Activated CD8-positive, alpha-beta T cell treated with anti-CD3 and anti-CD28 coated beads, Interleukin-2, amount 10 ng/mL, durations not matched to agents 7 days and 5 days (primary cell): ENCODE results near the gene GTPBP4. TPM values are rescaled to one million over a fixed set of nuclear protein-coding genes. Genes with fewer than 3 reads are reported as not detected.
"Not testable (repeated sequence)": the region's sequence is repeated elsewhere in the genome, so short reads cannot be mapped to it uniquely, and the experiment has no call there.

Source experiments
- ATAC-seq: fragments of 150-1000 bp; cut with Tn5 transposase; one replicate; pipeline ENCODE4 v1.10.0; 2021; ENCODE audit warnings: moderate library complexity
- CTCF ChIA-PET: fragments of 350-600 bp; sonication (Branson Sonifier 250); formaldehyde crosslinking; loops from one replicate; lab custom pipeline; 2021; ENCODE audit warnings: antibody characterized with exemption; lab: Charles Lee
- POLR2A ChIA-PET: fragments of 350-600 bp; sonication (Branson Sonifier 250); formaldehyde crosslinking; loops from one replicate; lab custom pipeline; 2021; ENCODE audit warnings: antibody characterized with exemption; lab: Charles Lee
- DNase-seq: peaks from one replicate; pipeline ENCODE4 v3.0.0-alpha.2; 2020
- H3K27ac Mint-ChIP-seq: one replicate; pipeline ENCODE4 v1.8.0; 2021; ENCODE audit warnings: mild to moderate bottlenecking, mixed read lengths
- H3K27me3 Mint-ChIP-seq: one replicate; pipeline ENCODE4 v1.8.0; 2021; ENCODE audit warnings: low read depth, mixed read lengths
- H3K36me3 Mint-ChIP-seq: one replicate; pipeline ENCODE4 v1.8.0; 2021; ENCODE audit warnings: low read depth, mixed read lengths
- H3K4me1 Mint-ChIP-seq: one replicate; pipeline ENCODE4 v1.8.0; 2021; ENCODE audit warnings: low read depth, mixed read lengths
- H3K4me3 Mint-ChIP-seq: one replicate; pipeline ENCODE4 v1.8.0; 2021; ENCODE audit warnings: mild to moderate bottlenecking, mixed read lengths
- H3K9me3 Mint-ChIP-seq: one replicate; pipeline ENCODE4 v1.8.0; 2022; ENCODE audit warnings: mixed read lengths; ENCODE audit not compliant: insufficient read depth
- total RNA-seq, 2 experiments: library from RNA; stranded (reverse); gene quantifications; one replicate each; pipeline ENCODE4 v1.2.3, GENCODE V29; 2021

The GTPBP4 gene
- total RNA-seq, 2 experiments from 2014 or later = 66.0 to 67.1 TPM

GRCh38 chr10:995559-995926, 7.3 kb downstream of the GTPBP4 start:
- Mint-ChIP-seq H3K36me3 (peaks cover 77% of the 10 kb centered on the region), H3K4me3 (no peak overlapping the region)
- no peak for DNase-seq

GRCh38 chr10:996031-996430, 7.8 kb downstream of the GTPBP4 start:
- Mint-ChIP-seq H3K27ac (no peak overlapping the region), H3K27me3 (no peaks in the 10 kb centered on the region), H3K4me1 (peaks cover 6% of the 10 kb centered on the region), H3K36me3 (peaks cover 77% of the 10 kb centered on the region), H3K9me3 (no peaks in the 10 kb centered on the region), H3K4me3 (no peak overlapping the region)
- ChIA-PET POLR2A (no interaction called here), CTCF (no interaction called here)
- ATAC-seq = no peak
- DNase-seq = no peak

More at GRCh38 chr10:995559-995926, 7.3 kb downstream of the GTPBP4 start:
- no peak overlapping the region for H3K27ac Mint-ChIP-seq
- ChIA-PET POLR2A (no interaction called here), CTCF (no interaction called here)
- H3K9me3 Mint-ChIP-seq = no peaks in the 10 kb centered on the region
- peak; percentile 6 for ATAC-seq
- peaks cover 10% of the 10 kb centered on the region for H3K4me1 Mint-ChIP-seq
- H3K27me3 Mint-ChIP-seq = no peaks in the 10 kb centered on the region

GRCh38 chr10:997266-998022, 9.2 kb downstream of the GTPBP4 start:
- H3K36me3 Mint-ChIP-seq = peaks cover 84% of the 10 kb centered on the region

GRCh38 chr10:1002425-1003006, 14.3 kb downstream of the GTPBP4 start:
- H3K36me3 Mint-ChIP-seq = peaks cover 80% of the 10 kb centered on the region
- H3K27me3 Mint-ChIP-seq = no peaks in the 10 kb centered on the region
- no peak for ATAC-seq
- no peak overlapping the region for H3K27ac Mint-ChIP-seq
- H3K4me3 Mint-ChIP-seq = no peak overlapping the region
- H3K9me3 Mint-ChIP-seq = peaks cover 5% of the 10 kb centered on the region
- peaks cover 4% of the 10 kb centered on the region for H3K4me1 Mint-ChIP-seq
- no peak for DNase-seq
- POLR2A ChIA-PET = no interaction called here
- CTCF ChIA-PET = no interaction called here

More at GRCh38 chr10:997266-998022, 9.2 kb downstream of the GTPBP4 start:
- DNase-seq = no peak
- no peak for ATAC-seq
- H3K9me3 Mint-ChIP-seq = peaks cover 3% of the 10 kb centered on the region
- no peak overlapping the region for H3K4me3 Mint-ChIP-seq
- POLR2A ChIA-PET = no interaction called here
- H3K27ac Mint-ChIP-seq = no peak overlapping the region
- CTCF ChIA-PET = no interaction called here
- peaks cover 4% of the 10 kb centered on the region for H3K4me1 Mint-ChIP-seq
- no peaks in the 10 kb centered on the region for H3K27me3 Mint-ChIP-seq

GRCh38 chr10:1003884-1004670, 15.8 kb downstream of the GTPBP4 start:
- ATAC-seq (no peak), DNase-seq (no peak)
- Mint-ChIP-seq H3K4me3 (no peak overlapping the region), H3K9me3 (peaks cover 5% of the 10 kb centered on the region), H3K36me3 (peaks cover 80% of the 10 kb centered on the region), H3K4me1 (peaks cover 4% of the 10 kb centered on the region), H3K27ac (peak overlapping the region; percentile 6), H3K27me3 (no peaks in the 10 kb centered on the region)
- CTCF ChIA-PET = no interaction called here
- POLR2A ChIA-PET = interaction anchor here (0.7 kb wide), 1 partner anchor 73 kb away, joined by 3 read pairs; the partner anchor contains the start of gene LARP4B

- H3K27me3 Mint-ChIP-seq = no peaks in the 10 kb centered on the region
- CTCF ChIA-PET = no interaction called here
- H3K4me1 Mint-ChIP-seq = peaks cover under 1% of the 10 kb centered on the region
- H3K27ac Mint-ChIP-seq = no peak overlapping the region
- H3K9me3 Mint-ChIP-seq = peaks cover 5% of the 10 kb centered on the region
- ATAC-seq (no peak), DNase-seq (no peak)
- peaks cover 79% of the 10 kb centered on the region for H3K36me3 Mint-ChIP-seq
- H3K4me3 Mint-ChIP-seq = no peak overlapping the region
- POLR2A ChIA-PET = no interaction called here
Observed at GRCh38 chr10:1006573-1006972, 18.3 kb downstream of the GTPBP4 start.

- H3K4me1 Mint-ChIP-seq = no peaks in the 10 kb centered on the region
- CTCF ChIA-PET = no interaction called here
- H3K4me3 Mint-ChIP-seq = no peak overlapping the region
- no peak for DNase-seq
- H3K36me3 Mint-ChIP-seq = peaks cover 80% of the 10 kb centered on the region
- H3K27ac Mint-ChIP-seq = no peak overlapping the region
- POLR2A ChIA-PET = no interaction called here
- ATAC-seq = no peak
- H3K27me3 Mint-ChIP-seq = no peaks in the 10 kb centered on the region
- peaks cover under 1% of the 10 kb centered on the region for H3K9me3 Mint-ChIP-seq
Observed at GRCh38 chr10:1007583-1007982, 19.3 kb downstream of the GTPBP4 start.

GRCh38 chr10:1009071-1009494, 20.8 kb downstream of the GTPBP4 start:
- DNase-seq (no peak), ATAC-seq (no peak)
- ChIA-PET POLR2A (no interaction called here), CTCF (no interaction called here)
- H3K27ac Mint-ChIP-seq = no peak overlapping the region
- no peaks in the 10 kb centered on the region for H3K4me1 Mint-ChIP-seq
- H3K27me3 Mint-ChIP-seq = no peaks in the 10 kb centered on the region
- no peaks in the 10 kb centered on the region for H3K9me3 Mint-ChIP-seq
- no peak overlapping the region for H3K4me3 Mint-ChIP-seq
- peaks cover 75% of the 10 kb centered on the region for H3K36me3 Mint-ChIP-seq

- H3K4me3 Mint-ChIP-seq, CTCF ChIA-PET, H3K4me1 Mint-ChIP-seq, POLR2A ChIA-PET, H3K9me3 Mint-ChIP-seq, H3K27ac Mint-ChIP-seq, DNase-seq, ATAC-seq, H3K27me3 Mint-ChIP-seq: not testable (repeated sequence)
- H3K36me3 Mint-ChIP-seq = peaks cover 77% of the 10 kb centered on the region
Observed at GRCh38 chr10:1009947-1010346, 21.7 kb downstream of the GTPBP4 start.

- ChIA-PET POLR2A (no interaction called here), CTCF (no interaction called here)
- Mint-ChIP-seq H3K36me3 (peaks cover 73% of the 10 kb centered on the region), H3K9me3 (no peaks in the 10 kb centered on the region), H3K27me3 (no peaks in the 10 kb centered on the region), H3K27ac (no peak overlapping the region), H3K4me3 (no peak overlapping the region), H3K4me1 (no peaks in the 10 kb centered on the region)
- DNase-seq = no peak
- ATAC-seq = no peak
Observed at GRCh38 chr10:1010703-1011102, 22.5 kb downstream of the GTPBP4 start.

GRCh38 chr10:1011696-1012095, 23.5 kb downstream of the GTPBP4 start:
- Mint-ChIP-seq H3K9me3 (no peaks in the 10 kb centered on the region), H3K27me3 (no peaks in the 10 kb centered on the region), H3K27ac (no peak overlapping the region), H3K36me3 (peaks cover 71% of the 10 kb centered on the region), H3K4me1 (no peaks in the 10 kb centered on the region), H3K4me3 (no peak overlapping the region)
- POLR2A ChIA-PET = no interaction called here
- DNase-seq (no peak), ATAC-seq (no peak)
- CTCF ChIA-PET = no interaction called here

- ChIA-PET POLR2A (no interaction called here), CTCF (no interaction called here)
- no peak overlapping the region for H3K4me3 Mint-ChIP-seq
- no peak for ATAC-seq
- H3K4me1 Mint-ChIP-seq = no peaks in the 10 kb centered on the region
- peaks cover 71% of the 10 kb centered on the region for H3K36me3 Mint-ChIP-seq
- H3K27ac Mint-ChIP-seq = no peak overlapping the region
- no peaks in the 10 kb centered on the region for H3K9me3 Mint-ChIP-seq
- no peaks in the 10 kb centered on the region for H3K27me3 Mint-ChIP-seq
- no peak for DNase-seq
Observed at GRCh38 chr10:1015688-1016087, 27.5 kb downstream of the GTPBP4 start.
